NCI-H2107 treated with DMSO at 0.1 percent for 48 hours (cell line): ENCODE measurements around the gene SLC12A7.
A peak's percentile ranks its signal among the peaks of the same experiment; 100 is the strongest.
"Not testable (repeated sequence)": the region's sequence is repeated elsewhere in the genome, so short reads cannot be mapped to it uniquely, and the experiment has no call there.

ENCODE experiments used
- DNase-seq: peaks from one replicate; lab custom pipeline; 2025; ENCODE audit not compliant: unreplicated experiment; lab: John Stamatoyannopoulos, UW

SLC12A7 gene

GRCh38 chr5:1111727-1112289 is at the start of gene SLC12A7:
Gene SLC12A7, minus strand, starts transcription at chr5:1112063. Its CDS starts 72 bp downstream, at chr5:1111991.
- DNase-seq, result no peak

GRCh38 chr5:1161108-1161832 is 49.4 kb upstream of the SLC12A7 start:
- DNase-seq, result no peak

GRCh38 chr5:1159774-1160406 is 48.0 kb upstream of the SLC12A7 start:
- no peak for DNase-seq

- no peak for DNase-seq
Observed at GRCh38 chr5:1159341-1159675, 47.4 kb upstream of the SLC12A7 start.

GRCh38 chr5:1158647-1159340 is 46.9 kb upstream of the SLC12A7 start:
- DNase-seq, result no peak

- not testable (repeated sequence) for DNase-seq
Observed at GRCh38 chr5:1157461-1157986, 45.7 kb upstream of the SLC12A7 start.

- no peak for DNase-seq
Observed at GRCh38 chr5:1156754-1157460, 45.0 kb upstream of the SLC12A7 start.

GRCh38 chr5:1156033-1156753 is 44.3 kb upstream of the SLC12A7 start:
- DNase-seq, result no peak

GRCh38 chr5:1155191-1156032 is 43.5 kb upstream of the SLC12A7 start:
- no peak for DNase-seq

GRCh38 chr5:1153428-1153827 is 41.6 kb upstream of the SLC12A7 start:
- DNase-seq, result no peak

GRCh38 chr5:1152771-1153282 is 41.0 kb upstream of the SLC12A7 start:
- DNase-seq, result no peak

- DNase-seq, result no peak
Observed at GRCh38 chr5:1152156-1152555, 40.3 kb upstream of the SLC12A7 start.

GRCh38 chr5:1151316-1151715 is 39.5 kb upstream of the SLC12A7 start:
- DNase-seq, result peak; percentile 25

- DNase-seq, result no peak
Observed at GRCh38 chr5:1150866-1151265, 39.0 kb upstream of the SLC12A7 start.

GRCh38 chr5:1144638-1145396 is 33.0 kb upstream of the SLC12A7 start:
- no peak for DNase-seq

GRCh38 chr5:1144089-1144488 is 32.2 kb upstream of the SLC12A7 start:
- no peak for DNase-seq

GRCh38 chr5:1143670-1143951 is 31.7 kb upstream of the SLC12A7 start:
- no peak for DNase-seq

GRCh38 chr5:1142886-1143669 is 31.2 kb upstream of the SLC12A7 start:
- DNase-seq, result no peak
